Endothelial cell (in vitro differentiated cells): ENCODE results near the gene SGO2. TPM values are rescaled to one million over a fixed set of nuclear protein-coding genes. Genes with fewer than 3 reads are reported as not detected.
A peak's percentile ranks its signal among the peaks of the same experiment; 100 is the strongest.
"Not testable (repeated sequence)": the region's sequence is repeated elsewhere in the genome, so short reads cannot be mapped to it uniquely, and the experiment has no call there.

Source experiments
- DNase-seq: peaks from one replicate; pipeline ENCODE4 v3.0.0; 2021; ENCODE audit warnings: low spot score
- H3K27ac Mint-ChIP-seq: one replicate; pipeline ENCODE4 v1.8.0; 2021; ENCODE audit warnings: mixed read lengths, inconsistent platforms; ENCODE audit not compliant: unreplicated experiment
- H3K27me3 Mint-ChIP-seq: one replicate; pipeline ENCODE4 v1.8.0; 2021; ENCODE audit warnings: mild to moderate bottlenecking, moderate library complexity, mixed read lengths, inconsistent platforms; ENCODE audit not compliant: unreplicated experiment
- H3K36me3 Mint-ChIP-seq: one replicate; pipeline ENCODE4 v1.8.0; 2021; ENCODE audit warnings: mild to moderate bottlenecking, low read depth, mixed read lengths, inconsistent platforms; ENCODE audit not compliant: unreplicated experiment
- H3K4me1 Mint-ChIP-seq: one replicate; pipeline ENCODE4 v1.8.0; 2021; ENCODE audit warnings: mild to moderate bottlenecking, mixed read lengths, inconsistent platforms; ENCODE audit not compliant: unreplicated experiment
- H3K4me3 Mint-ChIP-seq: one replicate; pipeline ENCODE4 v1.8.0; 2021; ENCODE audit warnings: mild to moderate bottlenecking, mixed read lengths, inconsistent platforms; ENCODE audit not compliant: unreplicated experiment
- H3K9me3 Mint-ChIP-seq: one replicate; pipeline ENCODE4 v1.8.0; 2021; ENCODE audit warnings: mixed read lengths, inconsistent platforms; ENCODE audit not compliant: unreplicated experiment
- total RNA-seq: library from RNA; stranded (reverse); fragmentation: NEBNext Ultra II Directional; extraction: Animal tissue kit (Norgen Biotek cat#: 25700); gene quantifications from one replicate; pipeline ENCODE4 v1.2.1, GENCODE V29; 2021; ENCODE audit not compliant: unreplicated experiment
- TF ChIP-seq, protein P1 (sequence below): fragments of 200-600 bp; sonication (generic); IDR thresholded peaks from one replicate; pipeline ENCODE4 v1.5.0; 2021; ENCODE audit warnings: antibody characterized with exemption; ENCODE audit not compliant: unreplicated experiment

Gene SGO2
- total RNA-seq, 1 donor from 2014 or later: 10.5 TPM

DNA sequence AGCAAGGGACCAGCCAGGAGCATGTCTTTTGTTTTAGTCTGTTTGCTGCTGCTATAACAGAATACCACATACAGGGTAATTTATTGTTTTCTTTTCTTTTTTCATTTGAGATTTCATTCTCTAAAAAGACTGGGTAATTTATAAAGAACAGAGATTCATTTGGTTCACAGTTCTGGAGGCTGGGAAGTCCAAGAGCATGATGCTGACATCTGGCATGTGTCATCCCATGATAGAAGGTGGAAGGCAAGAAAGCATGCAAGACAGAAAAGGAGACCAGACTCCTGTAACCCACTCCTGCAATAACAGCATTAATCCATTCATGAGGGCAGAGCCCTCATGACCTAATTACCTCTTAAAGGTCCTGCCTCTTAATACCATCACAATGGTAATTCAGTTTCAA lies 14.8 kb downstream of the SGO2 start:
- H3K4me1 Mint-ChIP-seq: no peaks in the 10 kb centered on the region
- no peak overlapping the region for H3K4me3 Mint-ChIP-seq
- peaks cover 26% of the 10 kb centered on the region for H3K36me3 Mint-ChIP-seq
- no peak for DNase-seq
- TF ChIP-seq, protein P1, sequence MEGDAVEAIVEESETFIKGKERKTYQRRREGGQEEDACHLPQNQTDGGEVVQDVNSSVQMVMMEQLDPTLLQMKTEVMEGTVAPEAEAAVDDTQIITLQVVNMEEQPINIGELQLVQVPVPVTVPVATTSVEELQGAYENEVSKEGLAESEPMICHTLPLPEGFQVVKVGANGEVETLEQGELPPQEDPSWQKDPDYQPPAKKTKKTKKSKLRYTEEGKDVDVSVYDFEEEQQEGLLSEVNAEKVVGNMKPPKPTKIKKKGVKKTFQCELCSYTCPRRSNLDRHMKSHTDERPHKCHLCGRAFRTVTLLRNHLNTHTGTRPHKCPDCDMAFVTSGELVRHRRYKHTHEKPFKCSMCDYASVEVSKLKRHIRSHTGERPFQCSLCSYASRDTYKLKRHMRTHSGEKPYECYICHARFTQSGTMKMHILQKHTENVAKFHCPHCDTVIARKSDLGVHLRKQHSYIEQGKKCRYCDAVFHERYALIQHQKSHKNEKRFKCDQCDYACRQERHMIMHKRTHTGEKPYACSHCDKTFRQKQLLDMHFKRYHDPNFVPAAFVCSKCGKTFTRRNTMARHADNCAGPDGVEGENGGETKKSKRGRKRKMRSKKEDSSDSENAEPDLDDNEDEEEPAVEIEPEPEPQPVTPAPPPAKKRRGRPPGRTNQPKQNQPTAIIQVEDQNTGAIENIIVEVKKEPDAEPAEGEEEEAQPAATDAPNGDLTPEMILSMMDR: no peak
- H3K27me3 Mint-ChIP-seq: no peaks in the 10 kb centered on the region
- no peaks in the 10 kb centered on the region for H3K9me3 Mint-ChIP-seq
- no peak overlapping the region for H3K27ac Mint-ChIP-seq

DNA sequence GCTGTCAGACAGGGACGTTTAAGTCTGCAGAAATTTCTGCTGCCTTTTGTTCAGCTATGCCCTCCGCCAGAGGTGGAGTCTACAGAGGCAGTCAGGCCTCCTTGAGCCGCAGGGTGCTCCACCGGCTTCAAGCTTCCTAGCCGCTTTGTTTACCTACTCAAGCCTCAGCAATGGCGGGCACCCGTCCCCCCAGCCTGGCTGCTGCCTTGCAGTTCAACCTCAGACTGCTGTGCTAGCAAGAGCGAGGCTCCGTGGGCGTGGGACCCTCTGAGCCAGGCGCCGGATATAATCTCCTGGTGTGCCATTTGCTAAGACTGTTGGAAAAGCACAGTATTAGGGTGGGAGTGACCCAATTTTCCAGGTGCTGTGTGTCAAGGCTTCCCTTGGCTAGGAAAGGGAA lies 40.6 kb downstream of the SGO2 start:
- not testable (repeated sequence) for H3K9me3 Mint-ChIP-seq, H3K4me1 Mint-ChIP-seq, H3K27me3 Mint-ChIP-seq, H3K4me3 Mint-ChIP-seq, H3K27ac Mint-ChIP-seq, DNase-seq, H3K36me3 Mint-ChIP-seq

DNA sequence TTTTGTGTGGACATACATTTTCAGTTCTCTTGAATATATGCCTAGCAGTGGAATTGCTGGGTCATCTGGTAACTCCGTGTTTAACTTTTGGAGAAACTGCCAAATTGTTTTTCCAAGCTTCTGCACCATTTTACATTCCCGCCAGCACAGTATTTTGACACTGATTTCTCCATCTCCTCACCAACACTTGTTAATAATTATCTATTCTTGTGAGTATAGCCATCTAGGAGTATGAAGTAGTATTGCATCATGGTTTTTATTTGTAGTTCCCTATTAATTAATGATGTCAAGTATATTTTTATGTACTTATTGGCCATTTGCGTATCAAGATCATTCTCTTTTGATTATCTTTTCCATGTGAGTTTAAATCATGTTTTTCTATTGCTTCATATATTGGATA lies 41.9 kb downstream of the SGO2 start:
- TF ChIP-seq, protein P1: no peak
- Mint-ChIP-seq H3K4me3 (no peak overlapping the region), H3K4me1 (no peaks in the 10 kb centered on the region), H3K36me3 (peaks cover 4% of the 10 kb centered on the region), H3K9me3 (no peaks in the 10 kb centered on the region), H3K27me3 (no peaks in the 10 kb centered on the region), H3K27ac (no peak overlapping the region)
- DNase-seq: no peak

DNA sequence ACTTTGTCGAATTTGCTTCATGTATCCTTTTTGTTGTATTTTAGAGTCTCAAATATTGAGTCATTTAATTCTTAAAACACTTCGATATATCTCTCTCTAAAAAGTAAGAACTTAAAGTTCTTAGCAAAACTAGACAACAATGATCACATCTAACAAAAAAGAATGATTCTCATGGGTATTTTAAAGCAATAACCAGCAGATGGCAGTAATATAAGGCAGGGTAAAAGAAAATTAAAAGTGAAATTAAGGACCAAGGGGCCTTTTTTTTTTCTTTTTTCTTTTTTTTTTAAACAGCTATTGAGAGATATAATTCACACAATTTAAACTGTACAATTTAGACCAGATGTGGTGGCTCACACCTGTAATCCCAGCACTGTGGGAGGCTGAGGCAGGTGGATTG lies 50.0 kb downstream of the SGO2 start:
- TF ChIP-seq, protein P1: peak; percentile 26
- Mint-ChIP-seq H3K36me3 (no peaks in the 10 kb centered on the region), H3K27ac (no peak overlapping the region), H3K4me1 (no peaks in the 10 kb centered on the region), H3K27me3 (no peaks in the 10 kb centered on the region), H3K4me3 (no peak overlapping the region), H3K9me3 (no peaks in the 10 kb centered on the region)
- no peak for DNase-seq

DNA sequence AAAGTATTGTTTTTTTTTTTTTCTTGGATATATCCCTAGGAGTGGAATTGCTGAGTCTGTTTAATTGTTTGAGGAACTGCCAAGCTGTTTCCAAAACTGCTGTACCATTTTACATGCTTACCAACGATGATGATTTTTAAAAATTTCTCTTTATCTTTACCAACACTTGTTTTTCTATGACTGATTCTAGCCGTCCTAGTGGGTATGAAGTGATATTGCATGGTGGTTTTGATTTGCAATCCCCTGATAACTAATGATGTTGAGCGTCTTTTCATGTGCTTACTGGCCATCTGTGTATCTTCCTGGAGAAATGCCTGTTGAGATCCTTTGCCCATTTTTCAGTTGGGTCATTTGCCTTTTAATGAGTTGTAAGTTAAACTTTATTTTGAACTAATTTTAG lies 51.0 kb downstream of the SGO2 start:
- H3K27me3 Mint-ChIP-seq: no peaks in the 10 kb centered on the region
- no peak for DNase-seq
- H3K36me3 Mint-ChIP-seq: no peaks in the 10 kb centered on the region
- no peak overlapping the region for H3K27ac Mint-ChIP-seq
- TF ChIP-seq, protein P1: peak; percentile 9
- no peaks in the 10 kb centered on the region for H3K4me1 Mint-ChIP-seq
- H3K4me3 Mint-ChIP-seq: no peak overlapping the region
- no peaks in the 10 kb centered on the region for H3K9me3 Mint-ChIP-seq

DNA sequence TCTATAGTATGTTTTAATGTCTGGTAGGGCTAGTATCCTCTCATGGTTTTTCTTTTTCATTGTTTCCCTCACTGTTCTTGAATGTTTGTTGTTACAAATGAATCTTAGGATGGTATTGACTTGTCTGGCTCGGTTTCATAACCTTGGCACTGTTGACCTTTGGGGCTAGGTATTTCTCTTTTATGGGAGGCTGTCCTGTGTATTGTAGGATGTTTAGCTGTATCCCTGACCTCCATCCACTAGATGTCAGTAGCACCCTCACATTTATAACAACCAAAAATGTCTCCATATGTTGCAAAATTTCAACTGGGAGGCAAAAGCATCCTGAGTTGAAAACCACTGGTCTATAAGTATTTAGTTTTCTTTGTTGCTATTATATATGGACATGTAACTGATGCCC lies 52.8 kb downstream of the SGO2 start:
- TF ChIP-seq, protein P1: peak; percentile 48
- DNase-seq: no peak
- H3K4me3 Mint-ChIP-seq: no peak overlapping the region

More for the DNA sequence above, 52.8 kb downstream of the SGO2 start:
- Mint-ChIP-seq H3K9me3 (no peaks in the 10 kb centered on the region), H3K4me1 (no peaks in the 10 kb centered on the region), H3K27ac (no peak overlapping the region), H3K36me3 (no peaks in the 10 kb centered on the region), H3K27me3 (no peaks in the 10 kb centered on the region)
